Psoas muscle (tissue), 8 donors: ENCODE data around the gene ALKAL2. TPM values are rescaled to one million over a fixed set of nuclear protein-coding genes. Genes with fewer than 3 reads are reported as not detected.

Experiments
- ATAC-seq, 4 donors: fragments of 200-7000 bp; cut with Tn5 transposase; one replicate each; pipeline ENCODE4 v1.9.1; 2020; ENCODE audit warnings: moderate library complexity in 3 of 4, mild to moderate bottlenecking in 2 of 4
- DNase-seq, 2 donors: peaks; one replicate each; pipeline ENCODE4 v3.0.0-alpha.2; 2020
- H3K27ac ChIP-seq: fragments of 200-600 bp; one replicate; pipeline ENCODE4 v1.8.0; 2022
- H3K27me3 ChIP-seq, 3 donors: fragments of 200-600 bp in 1 of 3; one replicate each; pipeline versions ENCODE4 v1.6.1 to v1.8.0; 2013 to 2022; ENCODE audit warnings: low read length in 2 of 3, mild to moderate bottlenecking in 2 of 3, moderate library complexity in 1 of 3; ENCODE audit not compliant: insufficient read depth in 3 of 3
- H3K36me3 ChIP-seq, 2 donors: fragments of 200-600 bp in 1 of 2; one replicate each; pipeline versions ENCODE4 v1.6.1 to v1.8.0; 2013 to 2022; ENCODE audit warnings: low read depth in 1 of 2, mild to moderate bottlenecking in 1 of 2, moderate library complexity in 1 of 2; ENCODE audit not compliant: insufficient read depth in 1 of 2
- H3K4me1 ChIP-seq: fragments of 200-600 bp; one replicate; pipeline ENCODE4 v1.8.0; 2022
- H3K4me3 ChIP-seq: fragments of 200-600 bp; one replicate; pipeline ENCODE4 v1.8.0; 2022; ENCODE audit warnings: mild to moderate bottlenecking
- H3K9me3 ChIP-seq: fragments of 200-600 bp; one replicate; pipeline ENCODE4 v1.8.0; 2022
- CTCF ChIP-seq: fragments of 200-600 bp; IDR thresholded peaks from one replicate; pipeline ENCODE4 v1.8.0; 2022; ENCODE audit warnings: antibody characterized with exemption
- WGBS, 3 donors: extraction: QIAGEN DNeasy Blood & Tissue Kit; methylation state at CpG; one replicate each; pipeline versions ENCODE4 v1.1.6 to v1.1.7; 2013; 5-methylcytosine and 5-hydroxymethylcytosine counted together
- intact Hi-C, 2 donors: fragments of 100-400 bp; cut with DNase I; formaldehyde crosslinking; loops; one replicate each; pipeline versions ENCODE4 v1.11.0 to v1.14.2; 2022
- polyA plus RNA-seq, 3 donors: library from polyadenylated mRNA; stranded (reverse); fragments of 200-250 nt; gene quantifications; one replicate each; pipeline ENCODE4 v1.2.3, GENCODE V29; 2013
- total RNA-seq, 4 donors: library from RNA; stranded (reverse); fragmentation: NEBNext Ultra II Directional in 2 of 4; extraction: Animal tissue kit (Norgen Biotek cat#: 25700) in 2 of 4; gene quantifications; one replicate each; pipeline versions ENCODE4 v1.2.1 to v1.2.4, GENCODE V29; 2021 to 2023
- donor health status: healthy with polysubstance abuse.
- donor health status: DM: no; HTN: no; CAD: no; lungs with moderate emphysema.
- donor health status: Bipolar disorder and iron deficiency.
- donor health status: healthy.
- donor health status: DM: yes; HTN: yes; CAD: no.
- donor health status: DM: no; HTN: no; CAD: no.
- donor health status: DM: no; HTN: no; CAD: no.
- donor health status: DM: yes; HTN: yes; CAD: no.

ALKAL2 gene
- total and polyA plus RNA-seq, 7 donors = 0.26 to 1.1 (median 0.42) TPM; not detected in 3

GRCh38 chr2:310994-311393 is 23.1 kb upstream of the ALKAL2 start:
- no peak for DNase-seq
- peaks cover 0 to 15% (median 5%) of the 10 kb centered on the region in 3 donors for H3K27me3 ChIP-seq
- no peak for TF ChIP-seq CTCF

GRCh38 chr2:309954-310510 is 22.1 kb upstream of the ALKAL2 start:
- Histone ChIP-seq H3K36me3 (no peaks in the 10 kb centered on the region), H3K4me3 (no peak overlapping the region), H3K4me1 (no peaks in the 10 kb centered on the region), H3K27me3 (peaks cover 0 to 9% (median 5%) of the 10 kb centered on the region in 3 donors), H3K9me3 (no peaks in the 10 kb centered on the region), H3K27ac (no peak overlapping the region)
- no peak for ATAC-seq
- 60 to 69% (median 65%) methylated on average over 10 of the region's 10 CpGs for WGBS, 3 donors
- TF ChIP-seq CTCF = no peak
- no peak for DNase-seq
- intact Hi-C loops = no loop called here

More at GRCh38 chr2:310994-311393, 23.1 kb upstream of the ALKAL2 start:
- ATAC-seq = no peak
- Histone ChIP-seq H3K36me3 (no peaks in the 10 kb centered on the region), H3K27ac (no peak overlapping the region), H3K9me3 (no peaks in the 10 kb centered on the region), H3K4me1 (no peaks in the 10 kb centered on the region), H3K4me3 (no peak overlapping the region)
- WGBS, 3 donors = 40 to 53% (median 41%) methylated on average over 5 of the region's 5 CpGs
- intact Hi-C loops = no loop called here

- Histone ChIP-seq H3K27me3 (peaks cover 0 to 8% (median 5%) of the 10 kb centered on the region in 3 donors), H3K36me3 (no peaks in the 10 kb centered on the region), H3K4me3 (no peak overlapping the region), H3K9me3 (no peaks in the 10 kb centered on the region), H3K4me1 (no peaks in the 10 kb centered on the region), H3K27ac (no peak overlapping the region)
- 45 to 53% (median 53%) methylated on average over 13 of the region's 13 CpGs for WGBS, 3 donors
- DNase-seq (no peak), ATAC-seq (no peak)
- intact Hi-C loops = no loop called here
- TF ChIP-seq CTCF = no peak
Measured at GRCh38 chr2:309148-309953, 21.5 kb upstream of the ALKAL2 start.

- Histone ChIP-seq H3K36me3 (no peaks in the 10 kb centered on the region), H3K27me3 (peaks cover 0 to 5% (median 3%) of the 10 kb centered on the region in 3 donors), H3K4me3 (no peak overlapping the region), H3K4me1 (no peaks in the 10 kb centered on the region), H3K9me3 (no peaks in the 10 kb centered on the region), H3K27ac (no peak overlapping the region)
- WGBS, 3 donors = 84 to 88% (median 85%) methylated on average over 9 of the region's 9 CpGs
- TF ChIP-seq CTCF = no peak
- ATAC-seq = no peak
- DNase-seq = no peak
- intact Hi-C loops = no loop called here
Measured at GRCh38 chr2:305366-305765, 17.5 kb upstream of the ALKAL2 start.
